ENCODE results near the gene RASA1.

DNA sequence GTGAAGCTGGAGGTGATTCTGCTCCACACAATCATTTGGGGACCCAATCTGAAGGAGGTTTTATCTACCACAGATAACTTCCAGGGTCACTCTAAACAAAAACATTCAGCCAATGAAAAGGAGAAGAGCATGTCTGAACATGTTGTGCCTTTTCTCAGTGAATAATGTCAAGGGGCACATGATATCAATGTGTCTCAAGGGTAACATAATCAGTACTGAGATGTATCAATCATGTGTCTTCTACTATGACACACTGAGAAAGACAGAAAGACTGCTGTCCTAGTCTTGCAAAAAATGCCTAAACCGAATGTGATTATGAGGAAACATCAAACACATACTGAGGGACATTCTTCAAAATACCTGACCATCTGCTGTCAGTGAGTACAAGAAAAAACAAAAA is 25.4 kb upstream of the RASA1 start:
- no peak for TF ChIP-seq EZH2 (IDR thresholded peaks at IDR 0.05; ENCODE audit: insufficient read depth, poor library complexity, severe bottlenecking)
- no peak for TF ChIP-seq EZH2phosphoT487 (IDR thresholded peaks at IDR 0.05; ENCODE audit: insufficient read depth, low read depth)
